Duodenal mucosa (tissue), 2 donors: Measurements from ENCODE around the gene JCHAIN.
"Not testable (repeated sequence)": the region's sequence is repeated elsewhere in the genome, so short reads cannot be mapped to it uniquely, and the experiment has no call there.

Source experiments
- H3K27ac ChIP-seq: one replicate; pipeline ENCODE4 v1.7.0; 2013; ENCODE audit warnings: low read depth, low read length
- H3K27me3 ChIP-seq, 2 donors: one replicate each; pipeline ENCODE4 v1.7.0; 2013; ENCODE audit warnings: low read length in 2 of 2, control low read depth in 1 of 2; ENCODE audit not compliant: insufficient read depth in 2 of 2, control insufficient read depth in 1 of 2
- H3K36me3 ChIP-seq, 2 donors: one replicate each; pipeline ENCODE4 v1.7.0; 2013; ENCODE audit warnings: low read length in 2 of 2, control low read depth in 1 of 2; ENCODE audit not compliant: insufficient read depth in 2 of 2, control insufficient read depth in 1 of 2
- H3K4me1 ChIP-seq, 2 donors: one replicate each; pipeline ENCODE4 v1.7.0; 2013; ENCODE audit warnings: low read length in 2 of 2, control low read depth in 1 of 2; ENCODE audit not compliant: insufficient read depth in 2 of 2, control insufficient read depth in 1 of 2
- H3K4me3 ChIP-seq, 2 donors: one replicate each; pipeline ENCODE4 v1.7.0; 2013; ENCODE audit warnings: low read length in 2 of 2, low read depth in 1 of 2
- H3K9ac ChIP-seq, 2 donors: one replicate each; pipeline ENCODE4 v1.7.0; 2013; ENCODE audit warnings: low read length in 2 of 2, low read depth in 1 of 2
- H3K9me3 ChIP-seq, 2 donors: one replicate each; pipeline ENCODE4 v1.7.0; 2013; ENCODE audit warnings: low read length in 2 of 2, control low read depth in 1 of 2; ENCODE audit not compliant: control insufficient read depth in 1 of 2

Gene JCHAIN

GRCh38 chr4:70674191-70674590, 7.9 kb upstream of the JCHAIN start:
- Histone ChIP-seq H3K9ac (no peak overlapping the region), H3K9me3 (no peaks in the 10 kb centered on the region), H3K4me3 (no peak overlapping the region), H3K27me3 (no peaks in the 10 kb centered on the region), H3K27ac (no peak overlapping the region), H3K36me3 (no peaks in the 10 kb centered on the region), H3K4me1 (no peaks in the 10 kb centered on the region)

- no peaks in the 10 kb centered on the region for H3K9me3 ChIP-seq
- no peaks in the 10 kb centered on the region for H3K27me3 ChIP-seq
- no peak overlapping the region for H3K9ac ChIP-seq
- no peak overlapping the region for H3K4me3 ChIP-seq
- H3K4me1 ChIP-seq, result no peaks in the 10 kb centered on the region
- H3K36me3 ChIP-seq, result no peaks in the 10 kb centered on the region
- H3K27ac ChIP-seq, result no peak overlapping the region
These were observed 4.8 kb upstream of the JCHAIN start for GRCh38 chr4:70671091-70671490.

GRCh38 chr4:70670332-70671014, 4.2 kb upstream of the JCHAIN start:
- Histone ChIP-seq H3K27ac (no peak overlapping the region), H3K9me3 (no peaks in the 10 kb centered on the region), H3K4me3 (no peak overlapping the region), H3K27me3 (no peaks in the 10 kb centered on the region), H3K36me3 (no peaks in the 10 kb centered on the region), H3K4me1 (no peaks in the 10 kb centered on the region), H3K9ac (no peak overlapping the region)

DNA sequence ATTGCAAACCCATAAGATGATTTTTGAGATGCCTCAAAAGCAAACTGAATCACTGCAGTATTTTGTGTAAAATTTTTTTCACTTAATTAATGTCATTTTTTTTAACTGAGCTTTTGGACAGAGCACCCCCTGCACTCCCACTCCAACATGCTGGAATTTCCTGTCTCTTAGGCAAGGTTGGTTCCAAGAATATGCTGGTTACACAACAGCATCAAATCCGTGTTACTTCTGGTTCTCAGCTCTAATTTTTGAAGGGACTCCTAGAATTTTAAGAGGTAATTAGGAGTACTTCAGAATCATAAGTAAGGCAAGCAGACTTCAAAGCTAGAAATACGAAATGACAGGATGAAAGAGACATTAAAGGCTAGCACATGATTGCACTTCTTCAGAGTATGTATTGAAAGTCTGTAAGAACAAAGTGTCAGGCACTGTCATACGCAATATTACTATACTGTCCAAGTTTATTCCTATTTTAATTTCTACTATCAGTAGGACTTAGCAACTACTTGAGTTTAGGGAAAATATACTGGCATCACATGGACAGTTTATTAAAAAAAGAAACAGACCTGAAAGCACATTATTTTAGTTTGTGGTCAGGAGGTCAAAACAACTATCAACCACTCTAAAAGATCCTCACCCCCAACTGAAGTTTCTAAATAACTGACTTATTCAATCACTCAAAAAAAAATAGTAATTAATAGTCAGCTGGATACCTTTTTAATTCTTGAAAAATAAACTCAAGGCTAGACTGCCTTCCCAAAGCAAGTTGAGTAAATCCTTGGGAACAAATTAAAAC, 1.6 kb upstream of the JCHAIN start:
- Histone ChIP-seq H3K27me3 (no peaks in the 10 kb centered on the region), H3K36me3 (no peaks in the 10 kb centered on the region), H3K9ac (no peak overlapping the region), H3K9me3 (no peaks in the 10 kb centered on the region), H3K4me3 (no peak overlapping the region), H3K4me1 (no peaks in the 10 kb centered on the region), H3K27ac (no peak overlapping the region)

DNA sequence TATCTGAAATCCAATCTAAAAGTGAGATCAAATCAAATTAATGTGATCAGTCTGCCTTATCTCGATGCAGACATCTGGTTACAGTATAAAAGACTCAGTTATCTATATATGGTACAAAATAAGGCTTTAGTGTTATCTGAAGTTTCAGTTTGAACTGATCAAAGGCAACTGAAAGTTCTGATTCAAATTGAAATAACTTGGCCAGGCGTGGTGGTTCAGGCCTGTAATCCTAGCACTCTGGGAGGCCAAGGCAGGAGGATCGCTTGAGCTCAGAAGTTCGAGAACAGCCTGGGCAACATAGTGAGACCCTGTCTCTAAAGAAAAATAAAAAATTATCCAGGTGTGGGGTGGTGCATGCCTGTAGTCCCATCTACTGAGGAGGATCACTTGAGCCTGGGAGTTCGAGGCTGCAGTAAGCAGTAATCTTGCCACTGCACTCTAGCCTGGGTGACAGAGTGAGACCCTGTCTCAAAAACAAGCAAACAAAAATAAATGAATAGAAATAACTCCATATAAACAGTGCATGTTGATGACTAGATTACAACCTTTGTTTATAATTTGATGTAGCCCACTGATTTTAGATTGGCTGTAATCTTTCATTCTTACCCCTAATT, 4.9 kb downstream of the JCHAIN start:
- not testable (repeated sequence) for H3K36me3 ChIP-seq, H3K9ac ChIP-seq, H3K9me3 ChIP-seq, H3K4me1 ChIP-seq, H3K27ac ChIP-seq, H3K27me3 ChIP-seq
- H3K4me3 ChIP-seq, result peak overlapping the region in 1 of 2 donors; percentile 14

DNA sequence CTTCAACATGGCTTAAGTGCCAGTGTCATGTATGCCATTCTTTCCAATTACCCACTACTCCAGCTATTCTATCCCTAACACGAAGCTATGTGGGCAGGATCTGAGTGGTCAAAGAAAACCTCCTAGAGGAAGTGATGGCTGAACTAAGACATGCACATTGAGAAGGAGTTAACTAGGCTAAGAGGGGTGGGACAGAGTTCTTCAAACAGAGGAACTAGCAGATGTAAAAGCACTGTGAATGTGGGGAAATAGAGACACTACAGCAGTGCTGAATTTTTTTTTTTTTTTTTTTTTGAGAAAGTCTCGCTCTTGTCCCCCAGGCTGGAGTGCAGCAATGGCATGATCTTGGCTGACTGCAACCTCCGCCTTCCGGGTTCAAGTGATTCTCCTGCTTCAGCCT, 6.2 kb downstream of the JCHAIN start:
- Histone ChIP-seq H3K27me3 (no peaks in the 10 kb centered on the region), H3K9me3 (no peaks in the 10 kb centered on the region), H3K4me3 (peak overlapping the region in 1 of 2 donors; percentile 38), H3K27ac (no peak overlapping the region), H3K9ac (no peak overlapping the region), H3K36me3 (no peaks in the 10 kb centered on the region), H3K4me1 (peaks cover 0 to under 1% of the 10 kb centered on the region in 2 donors)

DNA sequence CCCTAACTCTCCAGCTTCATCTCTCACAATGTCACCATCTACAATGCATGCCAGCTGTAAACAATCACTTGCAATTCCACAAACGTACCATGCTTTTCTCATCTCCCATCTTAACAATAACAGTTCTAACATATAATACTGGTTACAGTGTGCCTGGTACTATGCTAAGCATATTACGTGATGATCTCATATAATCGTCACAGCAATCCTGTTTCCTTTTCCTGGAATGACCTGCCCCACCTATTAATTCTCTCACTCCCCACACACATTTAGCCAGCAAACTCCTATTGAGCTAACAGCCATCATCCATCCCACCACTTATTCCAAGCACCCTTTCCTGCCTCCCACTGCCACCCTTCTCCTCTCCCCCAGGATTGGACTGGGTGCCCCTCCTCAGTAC, 7.9 kb downstream of the JCHAIN start:
- H3K4me1 ChIP-seq, result peaks cover 4 to 8% of the 10 kb centered on the region in 2 donors
- peak overlapping the region in 1 of 2 donors; percentile 40 for H3K4me3 ChIP-seq
- no peaks in the 10 kb centered on the region for H3K36me3 ChIP-seq
- no peaks in the 10 kb centered on the region for H3K9me3 ChIP-seq
- no peak overlapping the region for H3K9ac ChIP-seq
- H3K27me3 ChIP-seq, result no peaks in the 10 kb centered on the region
- no peak overlapping the region for H3K27ac ChIP-seq

DNA sequence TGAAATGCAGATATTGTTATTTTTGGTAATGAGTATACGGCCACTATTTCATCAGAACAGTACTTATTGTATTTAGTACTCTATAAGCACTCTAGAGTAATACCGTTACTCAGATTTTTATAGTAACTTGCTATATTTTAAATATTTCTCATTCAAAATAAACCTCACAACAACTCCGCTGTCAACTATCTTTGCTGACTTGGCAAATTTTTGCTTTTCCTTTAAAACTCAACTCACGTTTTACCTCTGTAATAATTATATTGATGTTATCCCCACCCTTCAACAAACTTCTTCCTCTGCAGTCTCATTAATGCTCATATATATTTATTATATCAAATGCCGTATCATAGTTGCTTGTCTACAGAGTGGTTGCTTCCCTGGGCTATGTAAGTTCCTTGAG, 9.0 kb downstream of the JCHAIN start:
- Histone ChIP-seq H3K36me3 (no peaks in the 10 kb centered on the region), H3K4me3 (no peak overlapping the region), H3K27ac (no peak overlapping the region), H3K9ac (no peak overlapping the region), H3K4me1 (peaks cover 4 to 8% of the 10 kb centered on the region in 2 donors), H3K27me3 (no peaks in the 10 kb centered on the region), H3K9me3 (no peaks in the 10 kb centered on the region)

DNA sequence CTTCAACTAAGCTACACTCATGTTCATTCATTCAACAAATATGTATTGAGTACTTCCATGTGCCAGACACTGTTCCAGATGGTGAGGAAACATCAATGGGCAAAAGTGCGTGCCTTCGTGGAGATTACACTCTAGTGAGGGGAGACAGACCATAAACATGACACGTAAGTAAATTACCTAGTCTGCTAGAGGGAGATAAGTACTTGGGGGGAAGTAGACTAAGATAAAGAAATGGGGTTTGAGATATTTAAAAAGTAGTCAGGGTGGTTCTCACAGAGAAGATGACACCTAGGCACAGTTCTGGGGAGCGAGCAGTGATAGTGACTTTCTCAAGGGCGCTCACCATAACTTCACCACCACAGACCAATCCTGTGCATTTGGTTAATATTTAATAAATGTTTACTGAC, 11.7 kb downstream of the JCHAIN start:
- no peak overlapping the region for H3K27ac ChIP-seq
- H3K27me3 ChIP-seq, result no peaks in the 10 kb centered on the region
- no peaks in the 10 kb centered on the region for H3K9me3 ChIP-seq
- no peak overlapping the region for H3K4me3 ChIP-seq
- H3K36me3 ChIP-seq, result no peaks in the 10 kb centered on the region
- peaks cover 4 to 8% of the 10 kb centered on the region in 2 donors for H3K4me1 ChIP-seq
- no peak overlapping the region for H3K9ac ChIP-seq

DNA sequence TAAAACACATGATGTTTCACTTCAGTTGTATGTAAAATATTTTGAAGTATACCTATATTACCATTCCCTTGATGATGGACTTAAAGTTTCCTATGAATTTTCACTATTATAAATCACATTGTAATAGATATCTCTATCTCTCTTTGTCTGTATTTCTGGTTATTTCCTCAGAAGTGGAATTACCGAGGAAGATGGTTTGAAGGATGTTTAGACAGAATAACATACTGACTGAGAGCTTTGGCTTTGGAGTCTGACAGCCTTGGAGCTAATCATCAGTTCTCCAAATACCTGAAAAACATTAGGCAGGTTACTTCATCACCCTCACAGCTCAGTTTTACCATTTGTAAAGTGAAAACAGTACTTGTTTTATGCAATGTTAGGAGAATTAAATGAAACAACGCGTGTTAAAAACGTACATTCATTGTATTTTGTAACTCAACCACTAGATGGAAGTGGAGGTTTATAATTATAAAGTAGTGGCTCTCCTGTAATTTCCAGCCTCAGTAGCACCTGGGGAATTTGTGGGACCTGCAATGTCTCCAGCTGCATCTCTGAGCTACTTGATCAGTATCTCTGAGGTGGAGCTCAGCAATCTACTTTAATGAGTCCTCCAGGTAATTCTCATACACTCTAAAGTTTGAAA, 14.3 kb downstream of the JCHAIN start:
- no peaks in the 10 kb centered on the region for H3K27me3 ChIP-seq
- no peak overlapping the region for H3K9ac ChIP-seq
- no peak overlapping the region for H3K27ac ChIP-seq
- no peaks in the 10 kb centered on the region for H3K9me3 ChIP-seq
- peaks cover 4 to 8% of the 10 kb centered on the region in 2 donors for H3K4me1 ChIP-seq
- H3K4me3 ChIP-seq, result no peak overlapping the region
- H3K36me3 ChIP-seq, result no peaks in the 10 kb centered on the region
